Measurements from ENCODE around the gene RPS21. TPM values are rescaled to one million over a fixed set of nuclear protein-coding genes. Genes with fewer than 3 reads are reported as not detected.

Gene RPS21
- total and polyA plus RNA-seq, 2 of the 13 experiments (the other 11 are each of a cell fraction or from before 2014, with no cell fraction given): 2,647 to 11,063 TPM

DNA sequence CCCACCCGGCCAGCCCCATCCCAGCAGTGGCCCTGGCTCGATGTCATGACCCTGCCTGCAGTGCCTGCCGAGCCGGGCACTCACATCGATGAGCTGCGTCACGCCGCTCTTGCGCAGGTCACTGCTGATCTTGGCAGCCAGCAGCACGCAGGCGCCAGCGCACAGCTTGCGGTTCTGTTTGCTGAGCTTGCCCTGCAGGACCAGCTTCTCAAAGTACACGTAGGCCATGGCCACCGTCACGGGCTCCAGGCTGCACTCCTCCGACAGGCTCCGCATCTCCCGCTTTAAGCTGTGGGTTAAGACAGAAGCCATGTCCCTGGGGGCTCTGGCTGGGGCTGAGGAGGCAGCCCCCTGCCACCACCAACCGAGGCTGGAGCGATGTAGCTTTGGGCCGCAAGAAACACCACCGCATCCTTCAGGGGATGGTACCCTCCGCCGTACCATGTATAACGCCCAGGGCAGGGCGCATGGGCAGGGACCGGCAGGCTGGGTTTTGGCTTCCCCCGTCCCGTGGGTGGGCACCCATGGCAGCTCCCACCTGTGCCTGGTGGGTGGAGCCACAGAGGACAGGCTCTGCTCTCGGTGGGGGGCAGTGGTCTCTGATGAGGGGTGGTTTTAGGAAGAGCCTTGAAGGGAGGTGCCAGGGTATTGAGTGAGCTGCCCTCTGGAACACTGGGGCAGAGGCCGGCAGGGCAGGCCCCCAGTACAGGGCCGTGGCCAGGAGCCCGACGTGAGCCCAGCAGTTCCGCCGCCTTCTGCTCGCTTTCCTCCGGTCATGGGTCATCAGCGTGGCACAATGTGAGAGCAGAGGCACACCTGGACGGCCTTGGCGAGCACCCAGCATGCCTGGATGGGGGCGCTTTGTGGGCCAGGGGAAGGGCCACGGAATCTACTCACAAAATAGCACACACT is 4.5 kb downstream of the RPS21 start:
- H3K27ac ChIP-seq (ENCODE audit: extremely low read length, insufficient read depth, low read length): no peak overlapping the region
- TF ChIP-seq, protein P1, sequence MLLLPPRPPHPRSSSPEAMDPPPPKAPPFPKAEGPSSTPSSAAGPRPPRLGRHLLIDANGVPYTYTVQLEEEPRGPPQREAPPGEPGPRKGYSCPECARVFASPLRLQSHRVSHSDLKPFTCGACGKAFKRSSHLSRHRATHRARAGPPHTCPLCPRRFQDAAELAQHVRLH (CRISPR knock-in tag; IDR thresholded peaks at IDR 0.05; ENCODE audit: borderline replicate concordance, low read depth): no peak
- no peak for TF ChIP-seq ZBTB21 (CRISPR knock-in tag; IDR thresholded peaks at IDR 0.05)
- no peak for TF ChIP-seq DNMT3B (CRISPR knock-in tag; conservative IDR thresholded peaks at IDR 0.05)
- 0 out of 2 replicates have a peak, but pooled peaks have one; percentile 11 for TF ChIP-seq RXRA (CRISPR knock-in tag; IDR thresholded peaks at IDR 0.05)
- TF ChIP-seq ATF3 (CRISPR knock-in tag; IDR thresholded peaks at IDR 0.05): no peak
- no peak for TF ChIP-seq CBFB (CRISPR knock-in tag; IDR thresholded peaks at IDR 0.05)
- TF ChIP-seq CBX1 (IDR thresholded peaks at IDR 0.05; ENCODE audit: low read depth): no peak
- no peak for TF ChIP-seq MXD4 (CRISPR knock-in tag; IDR thresholded peaks at IDR 0.05)
- no peak for TF ChIP-seq BRF2 (CRISPR knock-in tag; IDR thresholded peaks at IDR 0.05)
- TF ChIP-seq MAFF (IDR thresholded peaks at IDR 0.05; ENCODE audit: low read depth, low read length): no peak
- TF ChIP-seq ZZZ3 (CRISPR knock-in tag; IDR thresholded peaks at IDR 0.05; ENCODE audit: borderline replicate concordance): no peak
- TF ChIP-seq ONECUT2 (CRISPR knock-in tag; IDR thresholded peaks at IDR 0.05): no peak
- TF ChIP-seq RAD21 (CRISPR knock-in tag; IDR thresholded peaks at IDR 0.05): no peak
- no peak for TF ChIP-seq ZNF180 (CRISPR knock-in tag; IDR thresholded peaks at IDR 0.05; ENCODE audit: borderline replicate concordance, low read depth)
- peak; percentile 56; the same call in 1 of the 2 replicates for TF ChIP-seq ZBTB38 (CRISPR knock-in tag; IDR thresholded peaks at IDR 0.05)
- TF ChIP-seq ZNF605 (CRISPR knock-in tag; IDR thresholded peaks at IDR 0.05): no peak
- TF ChIP-seq, protein P2, sequence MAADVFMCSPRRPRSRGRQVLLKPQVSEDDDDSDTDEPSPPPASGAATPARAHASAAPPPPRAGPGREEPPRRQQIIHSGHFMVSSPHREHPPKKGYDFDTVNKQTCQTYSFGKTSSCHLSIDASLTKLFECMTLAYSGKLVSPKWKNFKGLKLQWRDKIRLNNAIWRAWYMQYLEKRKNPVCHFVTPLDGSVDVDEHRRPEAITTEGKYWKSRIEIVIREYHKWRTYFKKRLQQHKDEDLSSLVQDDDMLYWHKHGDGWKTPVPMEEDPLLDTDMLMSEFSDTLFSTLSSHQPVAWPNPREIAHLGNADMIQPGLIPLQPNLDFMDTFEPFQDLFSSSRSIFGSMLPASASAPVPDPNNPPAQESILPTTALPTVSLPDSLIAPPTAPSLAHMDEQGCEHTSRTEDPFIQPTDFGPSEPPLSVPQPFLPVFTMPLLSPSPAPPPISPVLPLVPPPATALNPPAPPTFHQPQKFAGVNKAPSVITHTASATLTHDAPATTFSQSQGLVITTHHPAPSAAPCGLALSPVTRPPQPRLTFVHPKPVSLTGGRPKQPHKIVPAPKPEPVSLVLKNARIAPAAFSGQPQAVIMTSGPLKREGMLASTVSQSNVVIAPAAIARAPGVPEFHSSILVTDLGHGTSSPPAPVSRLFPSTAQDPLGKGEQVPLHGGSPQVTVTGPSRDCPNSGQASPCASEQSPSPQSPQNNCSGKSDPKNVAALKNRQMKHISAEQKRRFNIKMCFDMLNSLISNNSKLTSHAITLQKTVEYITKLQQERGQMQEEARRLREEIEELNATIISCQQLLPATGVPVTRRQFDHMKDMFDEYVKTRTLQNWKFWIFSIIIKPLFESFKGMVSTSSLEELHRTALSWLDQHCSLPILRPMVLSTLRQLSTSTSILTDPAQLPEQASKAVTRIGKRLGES (CRISPR knock-in tag; IDR thresholded peaks at IDR 0.05; ENCODE audit: borderline replicate concordance): no peak
- no peak for TF ChIP-seq ZNF30 (CRISPR knock-in tag; IDR thresholded peaks at IDR 0.05)
- 0 out of 2 replicates have a peak, but pooled peaks have one; percentile 14 for TF ChIP-seq PCBP1 (IDR thresholded peaks at IDR 0.05; ENCODE audit: borderline replicate concordance, low read depth, low read length)
- no peak for TF ChIP-seq TCF7 (IDR thresholded peaks at IDR 0.05; ENCODE audit: low read depth)

More for the DNA sequence above, 4.5 kb downstream of the RPS21 start:
- peaks cover 19 to 42% of the 10 kb centered on the region in 2 experiments for H3K36me3 ChIP-seq (replicated peaks in 1 of 2; ENCODE audit: control insufficient read depth in 1 of 2, insufficient read depth in 2 of 2, low read length in 2 of 2)
- no peak for ATAC-seq
- BruUV-seq (replicated peaks): no TSS peak
- H4K20me1 ChIP-seq (ENCODE audit: insufficient read depth, low read length): peaks cover 15% of the 10 kb centered on the region
- intact Hi-C loops (cut with micrococcal nuclease; ENCODE audit: unreplicated experiment): no loop called here
- H3K79me2 ChIP-seq (ENCODE audit: insufficient read depth, low read length): peaks cover 25% of the 10 kb centered on the region
- H3K9me3 ChIP-seq (ENCODE audit: low read length): no peaks in the 10 kb centered on the region
- no peak overlapping the region for H3K9ac ChIP-seq (ENCODE audit: insufficient read depth, low read depth, low read length)
- no peak for FAIRE-seq
- no peaks in the 10 kb centered on the region; a peak in 1 of 5 replicates for H3K27me3 ChIP-seq (ENCODE audit: control insufficient read depth in 1 of 2, insufficient read depth in 2 of 2, low read length in 2 of 2)
- in situ Hi-C loops (cut with HindIII; ENCODE audit: extremely low pct_ligation_motif_present, low pct_unique_long_range_greater_than_20kb): no loop called here
- 98% methylated on average over 43 of the region's 44 CpGs for WGBS (ENCODE audit: low lambda C conversion rate)
- ChIA-PET CTCF (ENCODE audit: low intra/inter-chr PET ratio, low total read pairs) (no interaction called here), POLR2A (interaction anchor here (1.0 to 1.4 kb wide), 2 partner anchors 8 to 23 kb away, joined by 3 read pairs; no protein-coding TSS in a partner anchor)
- no peak overlapping the region for H3K4me3 ChIP-seq (replicated peaks in 1 of 3; ENCODE audit: insufficient read depth in 1 of 3, low read depth in 2 of 3, low read length in 3 of 3)
- H3K4me2 ChIP-seq (ENCODE audit: low read depth, low read length): no peak overlapping the region
- no peak overlapping the region for H2AFZ ChIP-seq (ENCODE audit: low read length)
- no peak for DNase-seq (ENCODE audit: low spot score)
- peaks cover 21% of the 10 kb centered on the region for H3K4me1 ChIP-seq (ENCODE audit: insufficient read depth, low read length)

Data from HepG2 (cell line).